GM12874 (cell line): ENCODE results near the gene AK9.

Source experiments
- CTCF ChIP-seq: IDR thresholded peaks from 2 replicates; pipeline ENCODE4 v1.5.1; 2011; ENCODE audit warnings: low read depth, mild to moderate bottlenecking, control low read depth, low read length, moderate library complexity; ENCODE audit not compliant: insufficient read depth

The AK9 gene

DNA sequence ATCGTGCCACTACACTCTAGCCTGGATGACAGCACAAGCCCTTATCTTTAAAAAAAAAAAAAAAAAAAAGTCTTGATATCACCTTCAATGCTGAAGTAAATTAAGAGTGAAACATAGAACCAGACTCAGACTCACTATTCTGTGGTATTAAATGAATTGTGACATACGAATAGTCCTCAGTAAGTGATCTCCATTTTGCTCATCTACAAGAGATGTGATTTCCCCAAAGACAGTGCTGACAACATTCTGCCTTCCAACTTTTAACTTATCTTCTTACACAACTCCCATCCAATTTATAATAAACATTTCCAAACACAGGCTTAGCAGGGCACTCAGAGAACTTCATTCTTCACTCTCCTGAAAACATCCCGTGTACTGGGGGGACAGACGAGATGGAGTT lies 216.0 kb downstream of the AK9 start:
- no peak for TF ChIP-seq CTCF

- TF ChIP-seq CTCF = no peak
Measured at GRCh38 chr6:109473120-109473519, 217.9 kb downstream of the AK9 start.

GRCh38 chr6:109472132-109472995 lies 218.6 kb downstream of the AK9 start:
- no peak for TF ChIP-seq CTCF

- TF ChIP-seq CTCF = no peak
Measured at GRCh38 chr6:109471105-109471810, 219.7 kb downstream of the AK9 start.

GRCh38 chr6:109469591-109470189 lies 221.3 kb downstream of the AK9 start:
- TF ChIP-seq CTCF = no peak

- TF ChIP-seq CTCF = no peak
Measured at GRCh38 chr6:109467696-109468095, 223.3 kb downstream of the AK9 start.

DNA sequence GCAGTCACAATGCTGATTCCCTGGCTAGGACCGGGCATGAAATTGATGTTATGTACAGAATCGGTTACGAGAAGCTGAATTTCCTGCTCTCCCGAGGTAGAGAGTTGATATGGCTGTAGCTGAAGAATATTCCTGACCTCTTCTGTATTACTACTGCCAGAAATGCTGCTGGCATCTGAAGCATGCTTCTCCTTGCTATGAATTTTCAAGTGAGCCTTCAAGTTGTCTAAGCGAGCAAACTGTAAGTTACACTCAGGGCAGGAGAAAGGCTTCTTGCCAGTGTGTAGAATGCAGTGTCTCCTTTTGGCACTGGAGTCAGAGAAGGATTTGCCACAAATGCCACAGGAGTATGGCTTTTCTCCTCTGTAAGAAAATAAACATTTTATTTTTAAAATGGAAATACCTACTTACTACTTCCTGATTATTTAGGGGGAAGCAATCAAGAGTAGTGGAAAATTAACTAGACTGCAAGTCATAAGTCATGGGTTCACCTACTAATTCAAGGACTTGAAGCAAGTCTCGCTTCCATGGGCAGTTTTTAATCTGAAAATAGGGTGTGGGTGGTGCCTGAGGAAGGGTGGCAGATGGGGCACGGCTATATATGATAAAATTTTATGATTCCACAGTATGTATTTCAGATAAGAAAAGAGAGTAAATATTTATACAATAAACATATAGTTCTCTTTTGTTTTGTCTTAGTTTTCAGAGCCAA lies 224.6 kb downstream of the AK9 start:
- TF ChIP-seq CTCF = no peak
